HG03439 (cell line): ENCODE results near the gene ENO2.
"Not testable (repeated sequence)": the region's sequence is repeated elsewhere in the genome, so short reads cannot be mapped to it uniquely, and the experiment has no call there.

ENCODE experiments used
- ATAC-seq: cut with Tn5 transposase; IDR thresholded peaks from one replicate; pipeline ENCODE4 v1.9.1; 2021; ENCODE audit warnings: mild to moderate bottlenecking, moderate library complexity; ENCODE audit not compliant: unreplicated experiment

The ENO2 gene

DNA sequence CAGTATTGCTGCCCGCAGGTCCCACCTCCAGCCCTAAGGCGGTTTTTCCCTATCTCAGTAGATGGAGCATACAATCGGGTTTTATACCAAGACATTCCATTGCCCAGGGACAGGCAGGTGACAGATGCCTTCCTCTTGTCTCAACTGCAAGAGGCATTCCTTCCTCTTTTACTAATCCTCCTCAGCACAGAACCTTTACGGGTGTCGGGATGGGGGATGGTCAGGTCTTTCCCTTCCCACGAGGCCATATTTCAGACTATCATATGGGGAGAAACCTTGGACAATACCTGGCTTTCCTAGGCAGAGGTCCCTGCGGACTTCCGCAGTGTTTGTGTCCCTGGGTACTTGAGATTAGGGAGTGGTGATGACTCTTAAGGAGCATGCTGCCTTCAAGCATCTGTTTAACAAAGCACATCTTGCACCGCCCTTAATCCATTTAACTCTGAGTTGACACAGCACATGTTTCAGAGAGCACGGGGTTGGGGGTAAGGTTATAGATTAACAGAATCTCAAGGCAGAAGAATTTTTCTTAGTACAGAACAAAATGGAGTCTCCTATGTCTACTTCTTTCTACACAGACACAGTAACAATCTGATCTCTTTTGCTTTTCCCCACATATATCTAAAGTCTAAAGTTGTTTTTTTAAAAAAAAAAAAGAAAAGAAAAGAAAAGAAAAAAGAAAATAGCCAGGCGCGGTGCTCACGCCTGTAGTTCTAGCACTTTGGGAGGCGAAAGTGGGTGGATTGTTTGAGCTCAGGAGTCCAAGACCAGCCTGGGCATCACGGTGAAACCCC, 28.0 kb upstream of the ENO2 start:
- not testable (repeated sequence) for ATAC-seq

DNA sequence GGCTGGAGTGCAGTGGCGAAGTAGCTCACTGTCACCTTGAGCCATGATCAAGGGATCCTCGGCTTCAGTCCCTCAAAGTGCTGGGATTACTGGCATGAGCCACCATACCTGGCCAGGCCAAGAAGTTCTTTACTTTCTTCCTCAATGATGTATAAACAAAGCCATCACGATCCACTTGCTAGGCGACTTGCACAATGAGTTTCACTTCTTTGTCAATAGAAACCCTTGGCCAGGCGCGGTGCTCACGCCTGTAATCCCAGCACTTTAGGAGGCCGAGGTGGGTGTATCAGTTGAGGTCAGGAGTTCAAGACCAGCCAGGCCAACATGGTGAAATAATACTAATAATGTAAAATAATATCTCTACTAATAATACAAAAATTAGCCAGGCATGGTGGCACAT, 26.9 kb upstream of the ENO2 start:
- ATAC-seq, result no peak

DNA sequence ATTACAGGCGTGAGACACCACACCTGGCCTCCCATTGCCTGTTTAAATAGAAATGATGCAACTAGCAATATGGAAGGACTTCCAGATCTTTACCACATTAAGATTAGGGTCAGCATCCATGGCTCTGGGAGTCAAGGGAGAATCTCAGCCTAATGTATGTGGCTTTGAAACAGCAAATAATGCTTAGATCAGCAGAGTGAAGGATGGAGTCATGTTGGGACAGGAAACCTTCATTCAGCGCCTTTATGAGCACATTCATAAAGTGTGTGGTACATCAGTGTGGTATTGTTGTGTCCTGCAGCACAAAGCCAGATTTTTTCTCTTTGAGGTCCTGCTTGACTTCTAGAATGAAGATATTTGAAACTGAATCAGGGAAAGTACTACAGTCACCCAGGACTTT, 26.0 kb upstream of the ENO2 start:
- ATAC-seq, result no peak

- ATAC-seq, result not testable (repeated sequence)
Observed at GRCh38 chr12:6888794-6889193, 25.6 kb upstream of the ENO2 start.

- ATAC-seq, result not testable (repeated sequence)
Observed at GRCh38 chr12:6889775-6890573, 24.4 kb upstream of the ENO2 start.

DNA sequence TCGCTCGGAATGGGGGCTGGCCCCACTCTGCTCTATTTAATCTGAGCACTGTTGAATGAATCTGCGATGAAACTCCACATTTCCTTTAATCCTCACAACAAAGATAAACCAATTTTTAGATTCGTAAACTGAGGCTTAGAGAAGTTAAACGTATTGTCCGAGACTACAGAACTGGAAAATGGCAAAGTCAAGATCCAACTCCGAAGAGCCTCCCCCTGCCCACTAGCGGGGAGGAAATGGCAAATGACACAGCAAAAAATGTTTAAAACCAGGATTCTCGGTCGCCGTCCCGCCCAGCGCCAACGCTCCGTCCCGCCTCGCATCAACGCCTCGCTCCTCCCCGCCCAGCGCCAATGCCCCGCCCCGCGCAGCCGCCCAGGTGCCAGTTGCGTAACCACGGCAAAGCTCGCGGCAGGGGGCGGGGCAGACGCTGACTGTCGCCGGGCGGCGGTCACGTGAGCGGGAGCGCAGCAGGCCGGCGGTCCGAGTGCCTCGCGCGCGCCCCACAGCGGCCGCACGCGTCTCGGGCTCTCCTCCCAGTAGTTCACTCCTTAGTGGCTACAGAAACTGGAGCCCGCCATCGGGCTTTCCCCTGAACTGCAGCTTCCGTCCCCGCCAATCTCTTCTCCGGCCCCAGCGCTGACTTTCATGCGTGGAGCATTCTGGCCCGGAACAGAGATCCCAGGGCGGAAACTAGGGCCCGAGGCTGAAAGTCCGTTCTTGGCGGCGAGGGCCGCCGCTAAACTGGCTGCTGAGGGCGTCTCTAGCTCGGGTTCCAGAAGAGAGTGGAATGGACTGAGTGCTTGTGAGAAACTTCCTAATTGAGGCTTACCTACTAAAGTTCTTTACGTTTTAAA, 23.4 kb upstream of the ENO2 start:
- peak; percentile 95 for ATAC-seq

DNA sequence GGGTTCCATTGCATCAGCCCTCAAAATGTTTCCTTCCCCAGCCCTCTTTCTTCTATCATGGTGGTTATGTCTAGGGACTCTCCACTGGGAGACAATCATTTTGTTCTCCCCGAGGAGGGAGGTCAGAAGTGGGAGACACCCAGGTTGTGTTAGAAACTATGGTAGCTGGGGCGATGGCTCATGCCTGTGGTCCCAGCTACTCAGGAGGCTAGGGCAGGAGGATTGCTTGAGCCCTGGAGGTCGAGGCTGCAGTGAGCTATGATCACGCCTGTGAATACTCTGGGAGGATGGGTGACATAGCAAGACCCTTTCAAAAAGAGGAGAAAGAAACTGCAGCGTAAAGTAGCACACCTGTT, 22.8 kb upstream of the ENO2 start:
- ATAC-seq, result peak; percentile 6

DNA sequence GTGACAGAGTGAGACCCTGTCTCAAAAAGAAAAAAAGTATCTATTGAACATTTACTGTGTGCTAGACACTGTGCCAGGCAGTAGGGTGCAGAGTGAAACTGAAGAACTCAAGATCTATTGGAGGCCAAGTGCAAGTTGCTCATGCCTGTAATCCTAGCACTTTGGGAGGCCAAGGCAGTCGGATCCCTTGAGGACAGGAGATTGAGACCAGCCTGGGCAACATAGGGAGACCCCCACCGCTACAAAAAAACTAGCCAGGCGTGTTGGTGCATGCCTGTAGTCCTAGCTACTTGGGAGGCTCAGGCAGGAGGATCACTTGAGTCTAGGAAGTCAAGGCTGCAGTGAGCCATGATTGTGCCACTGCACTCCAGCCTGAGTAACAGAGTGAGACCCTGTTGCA, 21.7 kb upstream of the ENO2 start:
- ATAC-seq, result not testable (repeated sequence)

DNA sequence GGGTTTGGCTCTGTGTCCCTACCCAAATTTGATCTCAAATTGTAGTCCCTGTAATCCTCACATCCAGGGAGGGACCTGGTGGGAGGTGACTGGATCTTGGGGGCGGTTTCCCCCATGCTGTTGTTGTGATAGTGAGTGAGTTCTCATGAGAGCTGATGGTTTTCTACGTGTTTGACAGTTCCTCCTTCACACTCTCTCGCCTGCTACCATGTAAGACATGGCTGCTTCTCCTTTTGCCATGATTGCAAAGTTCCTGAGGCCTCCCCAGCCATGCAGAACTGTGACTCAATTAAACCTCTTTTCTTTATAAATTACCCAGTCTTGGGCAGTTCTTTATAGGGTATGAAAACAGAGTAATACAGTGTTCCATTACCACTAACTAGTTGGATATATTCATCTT, 20.1 kb upstream of the ENO2 start:
- ATAC-seq, result no peak

DNA sequence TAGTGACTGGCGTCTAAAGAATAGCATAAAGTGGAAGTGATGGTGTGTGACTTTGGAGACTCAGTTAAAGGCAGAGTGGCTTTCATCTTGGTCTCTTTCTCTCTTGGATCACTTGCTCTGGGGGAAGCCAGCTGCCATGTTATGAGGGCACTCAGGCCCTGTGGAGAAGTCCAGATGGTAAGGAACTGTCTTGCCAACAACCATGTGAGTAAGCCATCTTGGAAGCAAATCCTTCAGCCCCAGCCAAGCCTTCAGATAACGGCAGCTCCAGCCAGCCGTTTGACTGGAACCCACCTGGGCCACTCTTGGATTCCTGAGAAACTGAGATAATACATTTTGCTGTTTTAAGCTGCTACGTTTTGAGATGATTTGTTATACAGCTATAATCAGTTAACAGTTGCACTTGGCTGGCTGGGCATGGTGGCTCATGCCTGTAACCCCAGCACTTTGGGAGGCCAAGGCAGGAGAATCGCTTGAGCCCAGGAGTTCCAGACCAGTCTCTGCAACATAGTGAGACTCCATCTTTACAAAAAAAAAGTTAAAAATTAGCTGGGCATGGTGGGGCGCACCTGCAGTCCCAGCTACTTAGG, 17.4 kb upstream of the ENO2 start:
- ATAC-seq, result no peak

- ATAC-seq, result no peak
Observed at GRCh38 chr12:6899427-6899826, 15.0 kb upstream of the ENO2 start.

DNA sequence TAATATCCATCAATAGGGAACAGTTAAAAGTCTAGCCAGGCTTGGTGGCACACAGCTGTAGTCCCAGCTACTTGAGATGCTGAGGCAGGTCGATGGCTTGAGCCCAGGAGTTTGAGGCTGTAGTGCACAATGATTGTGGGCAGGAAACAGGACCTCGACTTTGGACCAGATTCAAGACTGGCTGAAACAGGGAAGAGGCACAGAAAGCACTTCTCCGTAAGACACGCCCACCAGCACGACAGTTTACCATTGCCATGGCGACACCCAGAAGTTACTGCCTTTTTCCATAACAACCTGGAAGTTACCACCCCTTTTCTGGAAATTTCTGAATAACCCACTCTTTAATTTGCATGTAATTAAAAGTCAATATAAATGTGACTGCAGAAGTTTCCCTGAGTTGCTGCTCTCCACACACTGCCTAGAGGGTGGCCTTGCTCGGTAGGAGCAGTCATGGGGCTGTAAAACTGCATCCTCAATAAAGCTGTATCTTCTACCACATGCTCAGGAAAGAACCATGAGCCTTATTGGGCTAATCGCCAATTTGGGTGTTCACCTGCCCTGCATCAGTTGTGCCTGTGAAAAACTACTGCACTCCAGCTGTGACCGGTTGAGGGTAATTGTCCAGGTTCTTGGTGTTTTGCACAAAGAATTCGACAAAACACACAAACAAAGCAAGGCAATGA, 14.4 kb upstream of the ENO2 start:
- ATAC-seq, result no peak

- no peak for ATAC-seq
Observed at GRCh38 chr12:6902448-6902847, 11.9 kb upstream of the ENO2 start.

DNA sequence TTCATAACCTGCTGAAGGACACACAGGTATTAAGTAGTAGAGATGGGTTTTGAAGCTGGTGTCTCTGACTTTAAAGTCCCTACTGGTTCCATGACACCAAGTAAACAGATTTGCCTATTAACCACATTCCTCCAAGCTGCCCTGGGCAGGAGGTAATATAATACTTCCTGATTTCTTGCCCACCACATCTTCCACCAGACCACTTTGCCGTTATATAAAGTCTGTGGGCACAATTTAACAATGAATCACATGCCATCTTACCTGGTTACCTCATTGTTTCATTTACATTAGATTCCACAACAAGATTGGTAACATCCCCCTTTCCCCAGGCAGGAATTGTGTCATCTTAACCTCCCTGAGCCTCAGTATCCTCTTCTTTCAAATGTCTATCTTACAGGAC, 10.7 kb upstream of the ENO2 start:
- ATAC-seq, result no peak

DNA sequence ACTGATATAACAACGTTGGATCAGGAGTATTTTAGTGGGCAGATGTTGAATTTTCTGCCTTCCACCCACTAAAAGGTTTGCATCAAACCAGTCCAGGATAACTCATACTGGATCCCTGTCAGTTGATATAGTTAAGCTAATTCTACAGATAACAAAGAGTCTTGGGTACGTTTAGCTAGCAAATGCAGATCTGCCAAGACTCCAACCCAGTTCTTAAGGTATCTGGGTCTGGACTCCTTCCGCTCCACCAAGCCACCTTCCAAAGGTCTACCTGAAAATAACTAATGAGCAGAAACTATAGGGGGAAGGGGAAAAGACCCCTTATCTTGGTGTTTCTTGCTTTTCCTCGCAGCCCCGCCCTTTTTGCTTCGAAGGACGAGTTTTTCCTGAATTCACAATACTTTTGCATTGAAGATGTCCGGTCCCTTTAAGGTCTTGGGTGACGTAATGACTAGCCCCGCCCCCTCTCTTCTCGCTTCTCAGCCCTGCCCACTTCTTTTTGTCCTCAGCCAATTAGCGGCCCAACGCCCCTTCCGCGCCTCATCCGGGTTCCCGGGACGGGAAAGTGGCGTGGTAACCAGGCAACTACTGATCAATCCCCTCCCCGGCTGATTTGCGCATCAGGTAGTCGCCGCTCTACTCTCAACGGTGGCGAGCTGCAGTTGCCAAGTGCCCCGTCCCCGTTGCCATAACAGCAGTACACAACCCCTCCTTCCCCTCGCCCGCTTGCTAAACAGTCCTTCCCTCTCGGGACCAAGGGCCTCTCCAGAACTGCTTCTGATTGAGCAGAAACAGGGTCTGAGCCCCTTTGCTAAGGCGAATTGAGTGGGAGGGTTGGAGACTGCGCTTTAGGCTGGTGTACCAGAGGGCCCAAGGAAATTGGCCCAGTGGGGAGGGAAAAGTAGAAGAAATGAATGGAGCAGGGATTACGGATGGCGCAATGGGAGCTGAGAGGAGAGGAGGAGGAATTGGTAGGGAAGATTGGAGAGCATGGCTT, 9.8 kb upstream of the ENO2 start, which contains the start of gene LRRC23:
LRRC23 (plus strand) TSS at position 543 of the 997 bp plus-strand sequence. CDS start 812 bp downstream, outside the sequence.
- peak; percentile 96 for ATAC-seq

GRCh38 chr12:6905414-6906040, 8.9 kb upstream of the ENO2 start:
- ATAC-seq, result no peak

GRCh38 chr12:6908141-6908540, 6.2 kb upstream of the ENO2 start:
- not testable (repeated sequence) for ATAC-seq

GRCh38 chr12:6909421-6910145, 4.8 kb upstream of the ENO2 start:
- ATAC-seq, result no peak
